SKM-1 (cell line): ENCODE measurements around the gene ZFTA.
"Not testable (repeated sequence)": the region's sequence is repeated elsewhere in the genome, so short reads cannot be mapped to it uniquely, and the experiment has no call there.

Source experiments
- DNase-seq: peaks from one replicate; lab custom pipeline; 2025; ENCODE audit not compliant: unreplicated experiment; lab: John Stamatoyannopoulos, UW

ZFTA gene

DNA sequence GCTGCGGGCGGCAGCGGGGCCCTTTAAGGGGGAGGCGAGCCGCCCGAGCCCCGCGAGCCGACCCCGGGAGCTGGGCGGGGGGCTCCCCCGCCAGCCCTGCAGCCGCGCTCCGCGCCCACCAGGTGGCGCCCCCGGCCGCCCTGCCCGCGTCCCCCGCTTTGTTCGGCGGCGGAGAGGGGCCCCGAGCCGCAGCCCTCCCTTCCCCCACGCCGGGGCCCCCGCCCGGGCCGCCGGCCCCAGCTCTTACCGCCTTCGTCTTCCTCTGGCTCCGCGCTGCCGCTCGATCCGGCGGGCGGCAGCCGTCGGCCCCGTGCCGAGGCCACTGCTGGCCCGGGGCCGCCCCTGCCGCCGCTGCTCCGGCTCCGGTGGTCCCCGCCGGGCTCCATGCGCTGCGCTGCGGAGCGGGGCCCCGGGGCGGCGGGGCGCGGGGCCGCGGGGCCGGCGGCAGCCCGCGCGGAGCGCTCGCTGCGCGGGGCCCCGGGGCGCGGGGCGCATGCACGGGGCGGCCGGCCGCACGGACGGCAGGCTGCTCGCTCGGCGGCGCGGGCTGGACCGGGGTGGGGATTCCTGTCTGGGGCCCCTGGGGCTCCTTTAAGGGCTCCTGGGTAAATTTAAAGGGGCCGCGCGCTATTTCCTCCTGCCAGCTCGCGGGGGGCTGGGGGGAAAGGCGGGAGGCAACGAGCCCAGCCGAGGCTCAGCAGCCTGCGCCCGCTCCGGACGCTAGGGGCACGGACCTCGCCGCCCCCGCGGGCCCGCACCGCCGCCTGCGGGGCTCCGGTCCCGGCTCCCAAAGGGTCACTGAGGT lies at the start of gene ZFTA:
TSS of gene ZFTA (minus strand) at position 539 of the 805 bp plus-strand sequence. CDS start at position 386, 153 bp downstream.
- peak; percentile 60 for DNase-seq

DNA sequence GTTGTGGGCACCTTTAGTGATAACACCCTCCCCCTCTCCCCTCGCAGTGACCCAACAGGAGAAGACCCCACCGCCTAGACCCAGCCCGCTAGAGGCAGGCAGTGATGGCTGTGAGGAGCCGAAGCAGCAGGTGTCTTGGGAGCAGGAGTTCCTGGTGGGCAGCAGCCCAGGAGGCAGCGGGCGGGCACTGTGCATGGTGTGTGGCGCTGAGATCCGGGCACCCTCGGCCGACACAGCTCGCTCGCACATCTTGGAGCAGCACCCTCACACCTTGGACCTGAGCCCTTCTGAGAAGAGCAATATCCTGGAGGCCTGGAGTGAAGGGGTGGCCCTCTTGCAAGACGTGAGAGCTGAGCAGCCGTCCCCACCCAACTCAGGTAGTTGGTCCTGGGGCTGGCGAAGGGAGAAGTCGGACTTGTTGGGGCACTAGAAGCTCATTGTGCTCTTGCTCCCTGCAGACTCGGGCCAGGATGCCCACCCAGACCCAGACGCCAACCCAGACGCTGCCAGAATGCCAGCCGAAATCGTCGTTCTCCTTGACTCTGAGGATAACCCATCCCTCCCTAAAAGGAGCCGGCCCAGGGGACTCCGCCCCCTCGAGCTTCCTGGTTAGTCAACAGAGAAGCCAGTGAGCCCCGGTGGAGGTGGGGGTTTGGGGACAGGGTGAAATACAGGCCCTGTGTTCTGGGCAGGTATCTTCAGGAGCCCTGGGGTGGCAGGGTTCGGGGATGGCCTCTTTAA lies 49.4 kb upstream of the ZFTA start:
- no peak for DNase-seq

DNA sequence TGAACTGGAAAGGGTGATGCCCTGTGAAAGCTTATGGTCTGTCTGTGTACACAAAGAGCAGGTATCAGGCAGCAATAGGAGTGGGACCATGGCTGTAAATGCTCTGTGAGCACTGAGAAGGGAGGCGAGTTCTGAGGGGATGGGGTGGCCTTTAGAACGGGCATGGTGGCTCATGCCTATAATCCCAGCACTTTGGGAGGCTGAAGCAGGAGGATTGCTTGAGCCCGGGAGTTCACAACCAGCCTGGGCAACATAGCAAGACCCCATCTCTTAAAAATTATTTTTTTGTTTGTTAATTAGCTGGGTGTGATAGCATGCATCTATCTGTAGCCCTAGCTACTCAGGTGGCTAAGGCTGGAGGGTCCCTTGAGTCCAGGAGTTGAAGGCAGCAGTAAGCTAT lies 48.2 kb upstream of the ZFTA start:
- no peak for DNase-seq

DNA sequence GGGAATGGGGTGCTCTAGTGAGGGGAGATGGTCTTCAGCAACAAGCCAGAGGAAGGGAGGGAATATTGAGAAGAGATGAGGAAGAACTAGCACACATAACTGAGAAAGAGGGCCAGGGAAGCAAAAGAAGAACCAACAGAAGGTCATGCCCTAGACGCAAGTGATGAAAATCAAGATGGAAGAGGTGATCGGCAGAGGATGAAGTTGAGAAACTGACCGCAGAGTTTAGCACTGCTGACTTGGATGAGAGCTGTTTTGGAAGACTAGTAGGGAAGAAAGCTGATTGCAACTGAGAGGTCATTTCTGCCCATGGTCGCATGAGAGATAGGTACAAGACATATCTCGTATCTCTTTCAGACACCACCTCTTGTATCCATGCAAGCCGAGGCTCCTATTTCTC lies 47.6 kb upstream of the ZFTA start:
- DNase-seq, result peak; percentile 45

DNA sequence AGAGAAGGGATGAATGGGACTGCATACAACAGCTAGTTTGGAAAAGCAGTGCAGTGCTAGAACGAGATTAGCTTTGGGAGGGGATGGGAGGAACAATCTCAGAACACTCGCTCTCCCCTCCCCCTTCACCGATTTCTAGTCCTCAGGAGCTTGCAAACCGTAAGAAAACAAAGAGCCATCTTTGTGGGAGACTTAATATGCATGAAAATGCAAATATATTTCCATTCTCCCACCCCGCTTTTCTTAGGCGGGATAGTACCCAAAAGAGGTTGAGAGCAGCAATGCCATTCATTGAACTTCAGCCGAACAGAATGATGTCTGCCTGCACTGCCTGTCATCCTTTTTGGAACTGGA lies 45.8 kb upstream of the ZFTA start:
- no peak for DNase-seq

DNA sequence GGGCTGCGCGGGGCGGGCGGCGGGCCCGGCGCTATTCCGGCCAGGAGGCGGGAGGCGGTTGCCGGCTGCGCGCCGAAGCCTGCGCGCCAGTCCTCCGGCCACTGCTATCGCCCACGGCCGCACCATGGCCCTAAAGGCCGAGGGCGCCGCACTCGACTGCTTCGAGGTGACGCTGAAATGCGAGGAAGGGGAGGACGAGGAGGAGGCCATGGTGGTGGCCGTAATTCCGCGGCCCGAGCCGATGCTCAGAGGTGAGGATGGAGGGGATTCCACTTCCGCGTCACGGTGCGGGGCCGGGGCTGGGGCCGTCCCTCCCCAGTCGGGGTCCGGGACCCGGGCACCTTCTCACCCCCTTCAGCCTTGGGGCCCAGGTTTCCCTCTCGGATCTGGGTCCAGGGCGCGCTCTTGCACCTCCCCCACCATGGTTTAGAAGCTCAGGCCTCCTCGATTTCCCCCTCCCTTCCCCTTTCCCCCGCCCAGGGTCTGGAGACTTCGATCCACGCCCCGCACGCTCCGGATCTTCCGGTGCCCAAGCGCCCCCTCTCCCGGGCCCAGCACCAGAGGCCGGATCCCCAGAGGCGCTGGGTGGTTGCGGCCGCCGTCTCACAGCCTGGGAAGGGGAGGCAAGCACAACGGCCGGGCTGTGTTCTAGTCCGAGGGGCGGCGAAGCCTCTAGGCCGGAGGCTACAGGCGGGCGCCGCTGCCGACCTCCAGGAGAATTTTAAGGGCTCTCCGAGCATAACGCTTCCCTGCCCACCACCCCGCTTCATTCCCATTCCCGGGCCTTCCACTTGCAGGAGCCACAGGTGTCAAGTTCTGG lies 45.2 kb upstream of the ZFTA start:
- DNase-seq, result no peak

DNA sequence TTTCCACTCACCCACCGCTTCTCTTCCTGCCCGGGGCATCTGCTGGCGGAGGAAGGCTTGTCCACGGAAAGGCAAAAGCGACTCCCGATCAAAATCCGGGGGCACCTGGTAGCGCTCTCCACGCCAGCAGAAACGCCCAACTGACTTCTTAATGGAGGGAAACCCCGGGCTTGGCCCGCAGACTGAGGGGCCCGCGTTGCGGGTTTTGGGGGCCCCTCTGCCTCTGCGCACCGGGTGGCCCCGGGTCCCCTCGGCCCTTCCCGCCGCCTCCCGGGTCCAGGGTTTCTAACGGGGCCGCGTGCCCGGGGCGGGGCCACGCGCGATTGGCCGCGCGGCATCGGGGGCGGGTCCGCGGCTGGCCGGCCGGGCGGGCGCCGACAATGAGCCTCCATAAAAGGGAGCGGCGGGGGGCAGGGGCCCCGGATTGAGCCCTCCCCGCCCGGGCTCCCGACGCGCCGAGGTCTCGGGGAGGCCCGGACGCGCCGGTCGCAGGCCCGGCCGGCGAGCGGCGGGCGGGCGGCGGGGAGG lies 44.5 kb upstream of the ZFTA start, which contains the start of gene SPINDOC:
TSS of gene SPINDOC (plus strand) at position 422 of the 528 bp plus-strand sequence. CDS start 231 bp downstream, outside the sequence.
- DNase-seq, result peak; percentile 40

DNA sequence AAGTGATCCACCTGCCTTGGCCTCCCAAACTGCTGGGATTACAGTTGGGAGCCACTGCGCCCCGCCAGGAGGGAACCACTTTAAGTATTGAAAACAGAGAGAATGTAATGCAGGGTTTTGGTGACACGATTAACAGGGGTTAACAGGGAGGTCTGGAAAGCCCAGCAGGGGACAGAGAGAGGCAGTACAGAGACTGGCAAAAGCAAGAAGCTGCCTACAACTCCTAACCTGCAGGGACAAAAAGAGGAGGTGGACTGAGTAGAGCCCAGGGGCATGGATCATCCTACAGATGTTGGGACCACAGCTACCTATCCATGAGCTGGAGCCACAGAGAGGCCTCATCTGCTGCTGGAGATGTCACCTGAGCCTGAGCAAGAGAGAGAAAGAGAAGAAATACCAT lies 42.9 kb upstream of the ZFTA start:
- no peak for DNase-seq

DNA sequence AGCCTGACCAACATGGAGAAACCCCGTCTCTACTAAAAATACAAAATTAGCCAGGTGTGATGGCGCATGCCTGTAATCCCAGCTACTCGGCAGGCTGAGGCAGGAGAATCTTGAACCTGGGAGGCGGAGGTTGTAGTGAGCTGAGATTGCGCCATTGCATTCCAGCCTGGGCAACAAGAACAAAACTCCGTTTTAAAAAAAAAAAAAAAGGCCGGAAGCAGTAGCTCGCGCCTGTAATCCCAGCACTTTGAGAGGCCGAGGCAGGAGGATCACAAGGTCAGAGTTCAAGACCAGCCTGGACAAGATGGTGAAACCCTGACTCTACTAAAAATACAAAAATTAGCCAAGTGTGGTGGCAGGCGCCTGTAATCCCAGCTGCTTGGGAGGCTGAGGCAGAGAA lies 41.8 kb upstream of the ZFTA start:
- DNase-seq, result not testable (repeated sequence)

DNA sequence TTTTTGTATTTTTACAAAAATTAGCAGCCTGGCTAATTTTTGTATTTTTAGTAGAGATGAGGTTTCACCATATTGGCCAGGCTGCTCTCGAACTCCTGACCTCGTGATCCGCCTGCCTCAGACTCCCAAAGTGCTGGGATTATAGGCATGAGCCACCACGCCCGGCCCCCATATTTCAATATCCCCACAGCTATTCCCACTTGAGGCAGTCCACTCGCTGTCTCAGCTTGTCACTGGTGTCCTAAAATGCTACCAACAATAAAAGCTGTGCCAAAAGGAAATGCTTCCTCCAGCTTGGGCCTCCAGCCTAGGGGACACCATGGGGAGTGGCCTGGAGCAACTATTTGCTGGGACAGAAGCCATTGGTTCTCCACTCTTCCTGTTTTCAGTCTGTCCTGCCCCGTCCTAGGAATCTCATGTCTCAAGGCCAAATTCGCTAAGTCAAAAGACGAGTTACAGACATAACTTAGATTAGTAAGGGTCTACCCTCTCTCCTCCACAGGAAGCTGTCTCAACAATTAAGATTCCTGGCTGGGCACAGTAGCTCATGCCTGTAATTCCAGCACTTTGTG lies 37.4 kb upstream of the ZFTA start:
- DNase-seq, result no peak

DNA sequence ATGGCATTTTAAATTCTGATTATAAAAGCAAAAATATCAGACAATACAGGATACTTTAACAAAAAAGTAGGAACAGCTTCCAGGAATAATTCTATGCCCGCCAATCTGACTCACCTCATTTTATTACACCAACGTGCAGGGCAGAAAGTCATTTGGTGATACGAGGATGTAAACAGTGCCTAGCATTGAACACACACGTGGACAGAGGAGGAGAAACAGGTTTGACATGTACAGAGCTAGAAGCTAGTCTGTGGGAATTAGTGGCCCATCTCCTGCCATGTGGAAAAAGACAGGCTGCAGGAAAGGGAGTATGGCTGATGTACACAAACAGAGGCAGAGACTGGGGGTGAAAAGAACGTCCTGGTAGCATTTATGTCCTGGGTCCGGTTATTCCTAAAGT lies 35.7 kb upstream of the ZFTA start:
- DNase-seq, result no peak

DNA sequence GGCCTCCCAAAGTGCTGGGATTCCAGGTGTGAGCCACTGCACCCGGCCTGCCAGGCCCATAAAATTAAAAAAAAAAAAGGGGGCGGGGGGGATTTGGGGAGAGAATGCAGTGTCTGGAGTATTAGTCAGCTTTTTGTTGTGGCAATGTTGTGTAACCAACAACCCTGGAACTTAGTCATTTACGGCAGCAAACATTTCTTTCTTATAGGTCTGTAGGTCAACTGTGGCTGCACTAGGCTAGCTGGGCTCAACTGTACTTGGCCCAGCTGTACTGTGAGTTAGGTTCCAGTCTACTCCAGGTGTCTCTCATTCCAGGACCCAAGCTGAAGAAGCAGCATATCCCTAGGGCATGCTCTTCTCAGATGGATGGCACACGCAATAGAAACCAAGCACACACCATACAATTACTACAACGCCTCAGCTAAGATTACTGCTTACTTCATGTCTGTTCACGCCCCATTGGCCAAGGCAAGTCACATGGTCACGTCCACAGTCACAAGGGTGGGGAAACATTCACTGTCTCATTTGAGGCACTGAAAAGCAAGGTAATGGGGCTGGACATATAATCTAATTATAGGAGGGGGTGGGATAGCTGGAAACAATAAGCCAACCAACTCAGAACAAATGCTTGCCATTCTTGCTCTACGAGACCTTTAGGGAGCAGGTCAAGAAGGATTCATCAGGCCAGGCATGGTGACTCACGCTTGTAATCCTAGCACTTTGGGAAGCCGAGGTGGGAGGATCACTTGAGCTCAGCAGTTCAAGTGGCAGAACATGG lies 34.3 kb upstream of the ZFTA start:
- DNase-seq, result no peak

DNA sequence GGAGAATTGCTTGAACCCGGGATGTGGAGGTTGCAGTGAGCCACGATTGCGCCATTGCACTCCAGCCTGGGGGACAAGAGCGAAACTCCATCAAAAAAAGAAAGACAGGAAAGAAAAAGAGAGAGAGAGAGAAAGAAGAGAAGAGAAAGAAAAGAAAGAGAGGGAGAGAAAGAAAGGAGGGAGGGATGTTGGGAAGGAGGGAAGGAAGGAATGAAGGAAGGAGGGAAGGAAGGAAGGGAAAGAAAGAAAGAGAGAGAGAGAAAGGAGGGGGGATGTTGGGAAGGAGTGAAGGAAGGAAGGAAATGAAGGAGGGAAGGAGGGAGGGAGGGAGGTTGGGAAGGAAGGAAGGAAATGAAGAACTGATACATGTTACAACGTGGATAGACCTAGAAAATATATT lies 32.3 kb upstream of the ZFTA start:
- DNase-seq, result no peak

DNA sequence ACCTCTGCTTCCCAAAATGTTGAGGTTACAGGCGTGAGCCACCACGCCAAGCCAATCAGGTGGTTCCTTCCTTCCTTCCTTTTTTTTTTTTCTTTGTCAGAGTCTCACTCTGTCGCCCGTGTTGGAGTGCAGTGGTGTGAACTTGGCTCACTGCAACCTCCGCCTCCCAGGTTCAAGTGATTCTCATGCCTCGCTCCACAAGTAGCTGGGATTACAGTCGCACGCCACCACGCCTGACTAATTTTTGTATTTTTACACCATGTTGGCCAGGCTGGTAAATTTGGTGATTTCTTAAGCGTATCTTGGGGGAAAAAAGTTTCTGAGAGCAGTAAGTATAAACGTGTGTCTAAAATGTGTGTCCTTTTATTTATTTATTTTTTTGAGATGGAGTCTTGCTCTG lies 26.5 kb upstream of the ZFTA start:
- no peak for DNase-seq

DNA sequence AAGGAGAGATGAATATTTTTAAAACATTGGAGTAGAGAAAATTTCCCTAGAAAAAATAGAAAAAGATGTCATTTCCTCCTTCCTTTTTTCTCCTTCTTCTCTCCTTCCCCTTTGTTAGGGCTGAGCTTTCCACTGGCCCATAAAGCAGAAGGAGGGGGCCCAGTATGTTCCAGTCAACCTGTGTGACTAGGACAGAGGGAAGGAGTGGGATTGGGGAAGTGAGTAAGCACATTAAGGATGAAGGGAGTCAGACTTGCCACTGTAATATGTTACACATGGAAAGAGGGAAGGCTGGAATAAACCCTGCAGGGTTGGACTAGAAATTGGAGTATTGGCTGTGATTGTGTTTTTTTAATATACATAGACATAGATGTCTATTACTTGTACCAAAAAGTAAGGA lies 24.6 kb upstream of the ZFTA start:
- DNase-seq, result no peak

DNA sequence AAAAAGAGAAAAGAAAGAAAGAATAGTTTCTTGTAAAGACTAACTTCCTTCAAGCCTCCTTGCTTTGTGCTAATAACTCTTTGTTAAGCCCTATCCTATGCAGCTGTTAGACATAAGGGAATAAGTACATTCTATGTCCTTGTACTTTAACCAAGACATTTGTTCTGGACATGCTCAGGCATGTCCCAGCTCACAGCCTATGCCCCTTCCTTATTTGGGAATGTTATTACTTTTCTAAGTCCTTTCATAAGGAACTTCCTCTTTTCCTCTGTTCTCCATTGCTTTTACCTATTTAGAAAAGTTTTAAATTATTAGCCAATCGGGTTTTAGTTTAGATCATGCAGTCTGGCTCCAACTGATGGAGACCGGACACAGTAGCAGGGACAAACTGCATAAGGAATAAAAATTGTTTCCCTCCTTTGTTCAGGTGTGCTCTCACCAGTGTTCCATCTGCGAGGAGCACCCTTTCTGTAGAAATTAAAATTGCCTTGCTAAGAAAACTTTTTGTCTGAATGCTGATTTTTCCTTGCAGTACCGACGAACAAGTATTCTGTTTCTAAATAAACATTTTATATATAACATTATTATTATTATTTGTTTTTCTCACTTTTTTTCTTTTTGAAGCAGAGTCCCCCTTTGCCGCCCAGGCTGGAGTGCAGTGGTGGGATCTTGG lies 23.1 kb upstream of the ZFTA start:
- DNase-seq, result no peak

DNA sequence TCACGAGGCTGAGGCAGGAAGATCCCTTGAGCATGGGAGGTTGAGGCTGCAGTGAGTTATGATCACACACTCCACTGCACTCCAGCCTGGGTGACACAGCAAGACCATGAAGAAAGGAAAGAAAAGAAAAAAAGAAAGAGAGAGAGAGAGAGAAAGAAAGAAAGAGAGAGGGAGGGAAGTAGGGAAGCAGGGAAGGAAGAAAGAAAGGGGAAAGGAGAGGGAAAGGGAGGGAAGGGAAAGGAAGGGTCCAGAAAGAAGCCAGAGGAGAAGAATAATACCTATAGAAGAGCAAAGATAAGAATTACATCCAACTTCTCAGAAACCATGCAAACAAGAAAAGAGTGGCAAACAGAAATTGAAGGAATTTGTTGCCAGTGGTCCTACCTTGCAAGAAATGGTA lies 17.2 kb upstream of the ZFTA start:
- no peak for DNase-seq

DNA sequence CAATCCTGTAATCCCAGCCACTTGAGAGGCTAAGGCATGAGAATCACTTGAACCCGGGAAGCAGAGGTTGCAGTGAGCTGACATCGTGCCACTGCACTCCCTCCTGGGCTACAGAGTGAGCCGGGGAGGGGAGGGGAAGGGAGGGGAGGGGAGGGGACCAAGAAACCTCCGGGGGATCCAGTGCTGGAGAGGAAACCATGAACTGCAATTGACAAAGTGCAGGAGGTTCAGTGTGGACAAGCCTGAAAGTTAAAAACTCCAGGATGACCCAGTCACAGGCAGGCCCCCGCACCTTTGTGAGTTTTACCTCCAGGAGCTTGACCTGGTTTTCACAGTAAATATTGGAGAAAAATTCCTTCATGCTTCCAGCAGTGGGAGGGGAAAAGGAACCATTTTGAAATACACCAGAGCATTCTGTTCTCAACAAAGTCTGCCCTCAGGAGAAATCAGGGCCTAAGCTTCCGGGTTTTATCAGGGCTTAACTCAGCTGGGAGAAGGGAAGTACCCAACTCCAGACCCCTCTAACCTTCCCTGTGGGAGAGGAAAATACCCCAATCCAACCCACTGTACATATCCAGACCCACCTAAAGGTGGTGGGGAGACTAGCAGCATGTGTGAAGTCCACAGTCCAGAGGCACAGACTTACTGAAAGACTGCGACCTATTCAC lies 15.5 kb upstream of the ZFTA start:
- no peak for DNase-seq

DNA sequence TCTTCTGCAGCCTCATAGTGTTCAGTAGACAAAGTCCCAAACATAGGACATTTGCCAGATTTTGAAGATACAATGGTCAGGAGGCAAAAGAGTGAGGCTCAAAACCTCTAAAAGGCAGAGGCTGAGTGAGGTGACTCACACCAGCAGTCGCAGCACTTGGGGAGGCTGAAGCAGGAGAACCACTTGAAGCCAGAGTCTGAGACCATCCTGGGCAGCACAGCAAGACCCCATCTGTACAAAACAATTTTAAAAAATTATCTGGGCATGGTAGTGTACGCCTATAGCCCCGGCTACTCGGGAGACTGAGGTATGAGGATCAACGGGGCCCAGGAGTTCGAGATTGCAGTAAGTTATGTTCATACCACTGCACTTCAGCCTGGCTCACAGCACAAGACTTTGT lies 14.2 kb upstream of the ZFTA start:
- DNase-seq, result no peak
